Hematopoietic multipotent progenitor cell treated with erythropoietin and hydrocortisone succinate and interleukin-3 and kit ligand, for 15 days (in vitro differentiated cells): ENCODE results near the gene SMAD6.

Experiments
- DNase-seq: peaks from one replicate; pipeline ENCODE4 v3.0.0-alpha.2; 2015; ENCODE audit warnings: low spot score

Gene SMAD6

GRCh38 chr15:66798426-66799061 lies 96.5 kb downstream of the SMAD6 start:
- no peak for DNase-seq

GRCh38 chr15:66799242-66799641 lies 97.2 kb downstream of the SMAD6 start:
- no peak for DNase-seq

- DNase-seq, result no peak
These were observed 98.7 kb downstream of the SMAD6 start for GRCh38 chr15:66800584-66801235.

GRCh38 chr15:66801266-66801665 lies 99.2 kb downstream of the SMAD6 start:
- DNase-seq, result no peak

DNA sequence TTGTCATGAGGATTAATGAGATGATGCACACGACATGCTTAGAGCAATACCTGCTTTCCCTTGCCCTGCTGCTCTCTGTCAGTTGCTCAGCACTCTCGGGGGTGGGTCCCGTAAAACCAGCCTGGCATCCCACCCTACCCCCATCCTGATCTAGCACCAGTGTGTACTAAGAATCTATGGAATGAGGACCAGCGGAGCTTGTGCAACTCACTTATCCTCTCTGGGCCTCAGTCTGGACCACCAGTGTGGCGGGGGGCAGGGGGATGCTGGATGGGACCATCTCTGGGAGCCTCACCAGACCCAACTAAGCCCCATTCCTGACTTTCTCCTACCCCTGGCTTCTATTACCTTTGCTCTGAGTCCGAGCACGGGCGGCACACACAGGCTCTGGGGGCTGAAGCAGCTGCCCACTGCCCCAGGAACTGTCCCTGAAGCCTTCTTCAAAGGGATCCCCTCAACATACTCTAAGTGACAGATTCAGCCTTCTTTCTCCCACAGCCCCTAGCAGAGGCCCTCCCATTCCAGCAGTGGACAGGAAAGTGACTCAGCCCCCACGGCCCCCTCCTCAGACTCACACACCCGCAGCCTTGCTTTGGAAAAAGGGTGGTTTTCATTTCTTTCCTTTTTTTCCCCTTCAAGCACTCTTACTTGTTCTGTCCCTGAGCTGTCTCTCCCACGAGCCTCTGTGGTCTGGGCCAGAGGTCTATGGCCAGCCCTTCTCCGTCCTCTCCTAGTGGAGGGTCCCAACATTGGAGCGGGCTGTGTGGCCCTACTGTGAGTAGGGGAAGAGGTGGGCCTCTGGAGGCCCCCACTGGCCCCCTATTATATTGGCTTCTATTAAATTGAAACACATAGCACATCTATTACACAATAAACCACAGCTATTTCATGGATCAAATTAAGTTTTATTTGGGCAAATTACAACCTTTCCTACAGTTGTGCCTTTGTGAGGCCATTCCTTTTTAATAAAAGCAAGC lies 100.3 kb downstream of the SMAD6 start:
- DNase-seq, result no peak

DNA sequence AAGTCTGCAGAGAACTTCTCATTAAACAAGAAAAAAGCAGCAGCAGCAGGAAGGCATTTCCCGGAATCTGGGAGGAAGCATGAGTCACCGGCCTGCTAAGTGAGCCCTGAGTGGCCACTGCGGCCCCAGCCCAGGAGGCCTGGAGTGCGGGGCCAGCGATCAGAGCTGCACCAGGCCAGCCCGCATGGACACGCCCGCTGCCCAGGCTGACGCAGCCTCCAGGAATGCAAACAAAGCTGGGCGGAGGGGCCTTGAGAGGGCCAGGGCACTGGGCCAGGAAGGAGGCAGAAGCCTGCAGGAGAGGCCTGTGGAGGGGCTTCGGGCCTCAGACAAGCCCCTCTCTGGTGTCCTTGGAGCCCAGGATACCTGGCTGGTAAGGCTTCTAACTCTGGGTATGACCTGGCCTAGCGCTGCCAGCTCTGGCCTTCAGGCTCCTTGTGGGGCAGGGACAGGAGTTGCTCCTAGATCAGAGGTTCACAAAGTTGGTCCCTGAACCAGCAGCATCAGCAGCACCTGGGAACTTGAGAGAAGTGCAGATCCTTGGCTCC lies 101.2 kb downstream of the SMAD6 start:
- DNase-seq, result no peak

GRCh38 chr15:66803749-66804148 lies 101.7 kb downstream of the SMAD6 start:
- DNase-seq, result no peak

GRCh38 chr15:66805202-66805885 lies 103.3 kb downstream of the SMAD6 start:
- DNase-seq, result no peak

- DNase-seq, result no peak
These were observed 106.3 kb downstream of the SMAD6 start for GRCh38 chr15:66808181-66808824.

- no peak for DNase-seq
These were observed 107.6 kb downstream of the SMAD6 start for GRCh38 chr15:66809664-66810063.

DNA sequence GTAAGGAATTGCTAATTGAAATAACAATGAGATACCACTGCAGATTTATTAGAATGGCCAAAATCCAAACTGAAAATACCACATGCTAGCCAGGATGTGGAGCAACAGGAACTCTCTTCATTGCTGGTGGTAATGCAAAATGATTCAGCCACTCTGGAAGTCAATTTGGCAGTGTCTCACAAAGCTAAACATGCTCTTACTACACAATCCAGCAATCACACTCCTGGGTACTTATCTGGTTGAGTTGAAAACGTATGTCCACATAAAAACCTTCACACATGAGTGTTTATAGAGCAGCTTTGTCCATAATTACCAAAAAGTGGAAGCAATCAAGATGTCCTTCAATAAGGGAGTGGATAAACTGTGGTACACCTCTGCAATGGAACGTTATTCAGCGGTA lies 113.3 kb downstream of the SMAD6 start:
- DNase-seq, result no peak

- no peak for DNase-seq
These were observed 114.2 kb downstream of the SMAD6 start for GRCh38 chr15:66816201-66816600.

DNA sequence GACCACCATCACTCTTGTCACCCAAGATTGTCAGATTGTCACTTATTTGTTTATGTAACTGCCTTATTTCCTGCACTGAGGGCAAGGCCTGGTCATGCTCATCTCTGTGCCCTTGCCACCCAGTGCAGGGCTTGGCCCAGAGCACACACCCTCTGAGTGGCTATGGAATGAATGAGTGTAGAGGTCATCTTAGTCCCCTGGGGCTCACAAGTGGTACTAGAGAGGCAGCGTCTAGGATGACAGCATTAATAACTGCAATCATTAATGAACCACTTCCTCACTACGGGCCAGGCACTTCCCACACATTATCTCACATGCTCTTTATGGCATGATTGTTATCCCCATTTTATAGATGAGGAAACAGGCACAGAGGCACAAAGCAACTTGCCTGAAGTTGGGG lies 117.0 kb downstream of the SMAD6 start:
- DNase-seq, result no peak

GRCh38 chr15:66820481-66821176 lies 118.6 kb downstream of the SMAD6 start:
- no peak for DNase-seq

DNA sequence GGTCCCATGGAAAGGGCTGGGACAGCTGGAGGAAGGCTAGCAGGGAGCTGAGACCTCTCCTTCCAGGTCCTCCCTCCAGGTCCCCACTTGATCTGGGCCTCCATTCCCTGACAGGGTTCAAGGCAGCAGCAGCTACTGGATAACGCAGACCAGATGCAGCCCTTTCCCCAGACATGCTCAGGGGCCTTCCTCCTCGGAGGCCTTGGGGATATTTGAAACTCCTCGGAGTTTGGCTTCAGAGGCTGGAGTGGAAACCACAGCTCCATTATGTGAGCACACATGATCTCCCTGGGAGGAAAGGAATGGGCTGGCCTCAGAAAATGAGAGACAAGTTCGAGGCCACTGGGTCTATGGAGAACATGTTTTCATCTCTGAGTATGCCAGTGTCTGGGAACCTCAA lies 119.3 kb downstream of the SMAD6 start:
- no peak for DNase-seq

DNA sequence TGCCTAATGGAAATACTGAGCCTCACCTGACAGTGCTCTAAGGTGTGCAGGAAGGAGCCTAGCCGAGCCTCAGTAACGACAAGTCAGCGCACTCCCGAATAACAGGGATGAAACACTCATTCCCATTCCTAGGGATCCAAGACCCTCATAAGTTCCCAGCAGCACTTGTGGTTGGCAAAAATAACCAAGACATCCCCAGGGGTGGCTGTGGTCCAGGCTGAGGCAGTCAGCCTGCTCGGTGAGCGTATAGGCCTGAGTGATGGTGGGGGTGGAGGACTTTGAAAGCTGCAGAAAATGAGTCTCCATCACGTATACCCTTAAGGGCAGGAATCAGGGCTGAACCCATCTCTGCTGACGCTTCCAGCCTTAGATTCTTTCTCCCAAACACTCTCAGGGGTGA lies 120.1 kb downstream of the SMAD6 start:
- no peak for DNase-seq

GRCh38 chr15:66822576-66822975 lies 120.5 kb downstream of the SMAD6 start:
- no peak for DNase-seq

DNA sequence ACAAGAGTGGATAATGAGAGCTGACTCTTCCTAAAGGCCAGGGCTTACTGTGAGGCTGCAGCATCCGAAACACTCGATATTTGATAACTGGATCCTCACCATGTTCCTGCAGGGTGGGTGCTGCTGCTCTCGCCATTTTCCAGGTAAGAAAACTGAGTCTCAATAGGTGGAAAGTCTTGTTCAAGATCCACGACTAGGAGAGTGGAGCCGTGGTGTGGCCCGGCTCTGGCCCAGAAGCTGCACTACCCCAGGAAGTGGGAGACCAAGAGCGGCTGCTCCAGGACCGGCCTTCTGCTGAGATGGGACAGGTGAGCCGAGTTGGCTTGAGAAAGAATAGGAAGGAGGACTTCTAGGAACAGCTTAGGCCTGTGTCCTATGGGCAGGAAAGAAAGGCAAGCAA lies 121.6 kb downstream of the SMAD6 start:
- no peak for DNase-seq

DNA sequence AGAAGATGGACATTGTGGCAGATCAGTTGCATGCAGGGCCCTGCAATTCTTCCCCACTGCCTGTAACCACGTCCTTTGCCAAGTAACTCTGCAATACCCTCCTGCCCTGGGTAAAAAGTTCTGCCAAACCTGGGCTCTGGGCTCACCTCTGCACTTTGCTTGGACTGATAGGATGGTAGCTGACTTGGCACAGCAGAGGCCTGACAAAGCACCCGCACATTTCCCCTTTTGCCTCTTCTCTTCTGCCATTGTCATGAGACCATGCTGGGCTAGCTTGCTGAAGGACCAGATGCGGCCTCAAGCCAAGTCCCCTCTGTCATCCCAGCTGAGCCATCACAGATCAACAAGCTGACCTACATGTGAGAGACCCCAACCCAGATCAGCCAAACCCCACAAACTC lies 122.4 kb downstream of the SMAD6 start:
- no peak for DNase-seq

DNA sequence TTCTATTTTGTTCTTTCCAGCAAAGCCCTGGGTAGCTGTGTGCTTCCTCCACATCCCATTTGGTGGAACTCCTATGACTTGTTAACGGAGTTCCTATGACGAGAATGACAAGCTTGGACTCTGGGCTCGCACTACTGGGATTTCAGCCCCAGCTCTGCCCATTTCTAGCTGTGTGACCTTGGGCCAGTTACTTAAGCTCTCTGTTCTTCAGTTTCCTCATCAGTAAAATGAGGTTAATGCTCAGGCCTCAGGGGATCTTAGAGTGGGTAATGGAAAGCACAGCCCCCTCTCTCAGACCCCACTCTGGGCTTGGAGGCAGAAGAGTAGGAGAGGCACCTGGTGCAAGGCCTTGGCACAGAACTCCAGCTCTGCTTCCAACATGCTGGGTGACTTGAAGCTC lies 123.1 kb downstream of the SMAD6 start:
- DNase-seq, result no peak

- no peak for DNase-seq
These were observed 123.7 kb downstream of the SMAD6 start for GRCh38 chr15:66825731-66826130.
